Vagina (tissue), 2 donors: ENCODE measurements around the gene KCNQ4. TPM values are rescaled to one million over a fixed set of nuclear protein-coding genes. Genes with fewer than 3 reads are reported as not detected.

Experiments
- DNase-seq, 2 donors: peaks; one replicate each; pipeline ENCODE4 v3.0.0-alpha.2; 2017; ENCODE audit errors: extremely low spot score in 2 of 2
- H3K27ac ChIP-seq: fragments of 200-600 bp; sonication (generic); one replicate; pipeline ENCODE4 v1.5.1; 2019
- H3K27me3 ChIP-seq: fragments of 200-600 bp; sonication (generic); one replicate; pipeline ENCODE4 v1.5.1; 2019
- H3K36me3 ChIP-seq, 2 donors: fragments of 200-600 bp; sonication (generic); one replicate each; pipeline ENCODE4 v1.5.1; 2017 to 2019
- H3K4me1 ChIP-seq: fragments of 200-600 bp; sonication (generic); one replicate; pipeline ENCODE4 v1.5.1; 2019
- H3K4me3 ChIP-seq, 2 donors: fragments of 200-600 bp; sonication (generic); 1 replicate in 1 of 2; 2 replicates in 1 of 2; pipeline ENCODE4 v1.5.1; 2016 to 2019
- H3K9me3 ChIP-seq: fragments of 200-600 bp; sonication (generic); one replicate; pipeline ENCODE4 v1.5.1; 2019
- CTCF ChIP-seq, 3 experiments: fragments of 450-650 bp in 2 of 3; fragments of 200-600 bp in 1 of 3; sonication (generic) in 1 of 3; IDR thresholded peaks; one replicate each; pipeline ENCODE4 v1.5.1; 2017 to 2019; ENCODE audit warnings: antibody characterized with exemption in 3 of 3, mild to moderate bottlenecking in 2 of 3, moderate library complexity in 2 of 3
- POLR2A ChIP-seq, 2 donors: fragments of 450-650 bp; IDR thresholded peaks; one replicate each; pipeline ENCODE4 v1.6.1; 2017; ENCODE audit warnings: antibody characterized with exemption in 2 of 2, mild to moderate bottlenecking in 2 of 2, moderate library complexity in 2 of 2
- POLR2AphosphoS5 ChIP-seq, 2 donors: sonication (generic); formaldehyde crosslinking; IDR thresholded peaks; one replicate each; pipeline ENCODE4 v1.9.0; 2017; ENCODE audit warnings: antibody characterized with exemption in 2 of 2, mild to moderate bottlenecking in 2 of 2, low read depth in 1 of 2; ENCODE audit not compliant: insufficient read depth in 1 of 2
- intact Hi-C: fragments of 100-400 bp; cut with DNase I; formaldehyde crosslinking; loops from one replicate; pipeline ENCODE4 v1.15.1; 2023
- total RNA-seq: library from RNA; depleted of rRNA; stranded (reverse); fragments of >200 nt; gene quantifications from one replicate; pipeline ENCODE4 v1.2.3, GENCODE V29; 2016

Gene KCNQ4
- total RNA-seq, 1 donor from 2014 or later = 2.0 TPM

- H3K4me3 ChIP-seq = no peak overlapping the region
- no peaks in the 10 kb centered on the region for H3K4me1 ChIP-seq
- TF ChIP-seq POLR2A (IDR thresholded peaks at IDR 0.05) (no peak), POLR2AphosphoS5 (IDR thresholded peaks at IDR 0.05; ENCODE audit: insufficient read depth in 1 of 2, low read depth in 1 of 2) (no peak), CTCF (IDR thresholded peaks at IDR 0.05) (no peak)
- intact Hi-C loops = no loop called here
- H3K27ac ChIP-seq = no peak overlapping the region
- no peak for DNase-seq
- no peaks in the 10 kb centered on the region for H3K27me3 ChIP-seq
- no peaks in the 10 kb centered on the region for H3K9me3 ChIP-seq
- no peaks in the 10 kb centered on the region for H3K36me3 ChIP-seq
Observed at GRCh38 chr1:40825996-40826395, 42.4 kb downstream of the KCNQ4 start.

- no peaks in the 10 kb centered on the region for H3K36me3 ChIP-seq
- no peak overlapping the region for H3K4me3 ChIP-seq
- H3K27ac ChIP-seq = no peak overlapping the region
- no peaks in the 10 kb centered on the region for H3K4me1 ChIP-seq
- no peaks in the 10 kb centered on the region for H3K27me3 ChIP-seq
- no peak for TF ChIP-seq POLR2A (IDR thresholded peaks at IDR 0.05)
- no peak for TF ChIP-seq CTCF (IDR thresholded peaks at IDR 0.05)
- TF ChIP-seq POLR2AphosphoS5 (IDR thresholded peaks at IDR 0.05; ENCODE audit: insufficient read depth in 1 of 2, low read depth in 1 of 2) = no peak
- no peak for DNase-seq
- H3K9me3 ChIP-seq = no peaks in the 10 kb centered on the region
- intact Hi-C loops = no loop called here
Observed at GRCh38 chr1:40829631-40830245, 46.2 kb downstream of the KCNQ4 start.

DNA sequence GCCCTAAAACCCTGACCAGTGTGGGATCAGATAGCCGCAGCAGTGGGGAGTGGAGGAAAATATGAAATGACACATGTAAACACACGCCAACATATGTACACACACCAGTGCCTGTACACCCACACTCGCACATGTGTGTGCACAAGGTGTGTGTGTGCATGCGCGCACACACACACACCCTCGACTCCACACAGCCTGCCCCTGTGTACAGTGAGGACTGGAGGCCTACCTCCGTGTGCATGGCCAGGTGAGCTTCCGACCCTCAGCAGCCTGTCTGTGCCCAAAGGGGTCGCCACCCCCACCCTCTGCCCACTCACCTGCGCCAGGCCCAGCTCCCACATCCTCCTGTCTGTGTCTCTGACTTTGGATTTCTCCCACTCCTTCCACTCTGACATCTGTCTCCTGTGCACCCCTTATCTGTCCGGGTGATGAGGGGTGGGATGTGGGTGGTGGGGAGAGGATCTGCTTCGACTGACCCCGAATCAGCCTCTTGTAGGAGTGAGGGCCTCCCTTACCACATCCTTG lies 46.9 kb downstream of the KCNQ4 start:
- TF ChIP-seq CTCF (IDR thresholded peaks at IDR 0.05) (no peak), POLR2A (IDR thresholded peaks at IDR 0.05) (no peak), POLR2AphosphoS5 (IDR thresholded peaks at IDR 0.05; ENCODE audit: insufficient read depth in 1 of 2, low read depth in 1 of 2) (no peak)
- DNase-seq = no peak
- Histone ChIP-seq H3K4me3 (no peak overlapping the region), H3K36me3 (no peaks in the 10 kb centered on the region), H3K4me1 (no peaks in the 10 kb centered on the region), H3K9me3 (no peaks in the 10 kb centered on the region), H3K27me3 (no peaks in the 10 kb centered on the region), H3K27ac (no peak overlapping the region)
- intact Hi-C loops = no loop called here

GRCh38 chr1:40831001-40831732 lies 47.6 kb downstream of the KCNQ4 start:
- Histone ChIP-seq H3K27ac (no peak overlapping the region), H3K4me1 (no peaks in the 10 kb centered on the region), H3K4me3 (no peak overlapping the region), H3K9me3 (no peaks in the 10 kb centered on the region), H3K36me3 (no peaks in the 10 kb centered on the region), H3K27me3 (no peaks in the 10 kb centered on the region)
- DNase-seq = no peak
- intact Hi-C loops = no loop called here
- TF ChIP-seq CTCF (IDR thresholded peaks at IDR 0.05) = no peak
- no peak for TF ChIP-seq POLR2AphosphoS5 (IDR thresholded peaks at IDR 0.05; ENCODE audit: insufficient read depth in 1 of 2, low read depth in 1 of 2)
- no peak for TF ChIP-seq POLR2A (IDR thresholded peaks at IDR 0.05)

- H3K9me3 ChIP-seq = no peaks in the 10 kb centered on the region
- H3K4me1 ChIP-seq = no peaks in the 10 kb centered on the region
- intact Hi-C loops = no loop called here
- DNase-seq = no peak
- H3K27me3 ChIP-seq = no peaks in the 10 kb centered on the region
- no peak overlapping the region for H3K4me3 ChIP-seq
- no peak overlapping the region for H3K27ac ChIP-seq
- TF ChIP-seq CTCF (IDR thresholded peaks at IDR 0.05) (no peak), POLR2AphosphoS5 (IDR thresholded peaks at IDR 0.05; ENCODE audit: insufficient read depth in 1 of 2, low read depth in 1 of 2) (no peak), POLR2A (IDR thresholded peaks at IDR 0.05) (no peak)
- H3K36me3 ChIP-seq = no peaks in the 10 kb centered on the region
Observed at GRCh38 chr1:40833979-40834378, 50.4 kb downstream of the KCNQ4 start.
